H9 (cell line): Measurements from ENCODE around the gene SETDB1. TPM values are rescaled to one million over a fixed set of nuclear protein-coding genes. Genes with fewer than 3 reads are reported as not detected.

Experiments
- DNase-seq: peaks from one replicate; pipeline ENCODE4 v3.0.0-alpha.2; 2017
- H2AFZ ChIP-seq: one replicate; pipeline ENCODE4 v1.6.1; 2013; ENCODE audit warnings: mild to moderate bottlenecking, low read length, control low read depth, moderate library complexity
- H2AK5ac ChIP-seq: 2 replicates; pipeline ENCODE4 v1.6.1; 2013; ENCODE audit warnings: low read length, control low read depth, mixed read lengths; ENCODE audit not compliant: insufficient read length
- H2BK120ac ChIP-seq: one replicate; pipeline ENCODE4 v1.6.1; 2013; ENCODE audit warnings: low read depth, mild to moderate bottlenecking, low read length, control low read depth, inconsistent platforms; ENCODE audit not compliant: poor library complexity, severe bottlenecking
- H2BK12ac ChIP-seq: 2 replicates; pipeline ENCODE4 v1.6.1; 2013; ENCODE audit warnings: low read length, control low read depth, mixed read lengths, low read depth; ENCODE audit not compliant: insufficient read length
- H2BK15ac ChIP-seq: 2 replicates; pipeline ENCODE4 v1.6.1; 2013; ENCODE audit warnings: low read depth, low read length, control low read depth
- H2BK20ac ChIP-seq: one replicate; pipeline ENCODE4 v1.6.1; 2013; ENCODE audit warnings: low read depth, mild to moderate bottlenecking, low read length, control low read depth, inconsistent platforms; ENCODE audit not compliant: poor library complexity, severe bottlenecking
- H2BK5ac ChIP-seq: 2 replicates; pipeline ENCODE4 v1.6.1; 2013; ENCODE audit warnings: low read length, control low read depth, mixed read lengths; ENCODE audit not compliant: insufficient read length
- H3K14ac ChIP-seq: 2 replicates; pipeline ENCODE4 v1.6.1; 2013; ENCODE audit warnings: low read length, control low read depth; ENCODE audit not compliant: insufficient read depth
- H3K18ac ChIP-seq: 2 replicates; pipeline ENCODE4 v1.6.1; 2013; ENCODE audit warnings: low read depth, mild to moderate bottlenecking, mixed read lengths, low read length, control low read depth; ENCODE audit not compliant: insufficient read length
- H3K23ac ChIP-seq: 2 replicates; pipeline ENCODE4 v1.6.1; 2013; ENCODE audit warnings: low read length, control low read depth, mixed read lengths, low read depth; ENCODE audit not compliant: insufficient read length
- H3K23me2 ChIP-seq: 2 replicates; pipeline ENCODE4 v1.6.1; 2013; ENCODE audit warnings: low read depth, mild to moderate bottlenecking, mixed read lengths, low read length, control low read depth; ENCODE audit not compliant: insufficient read length, poor library complexity, severe bottlenecking
- H3K27ac ChIP-seq: 2 replicates; pipeline ENCODE4 v1.5.1; 2013; ENCODE audit warnings: low read length, control low read depth, mixed read lengths, low read depth; ENCODE audit not compliant: insufficient read length
- H3K27me3 ChIP-seq: 2 replicates; pipeline ENCODE4 v1.6.1; 2013; ENCODE audit warnings: low read length, control low read depth, inconsistent platforms; ENCODE audit not compliant: insufficient read depth
- H3K4ac ChIP-seq: 2 replicates; pipeline ENCODE4 v1.6.1; 2013; ENCODE audit warnings: low read depth, mild to moderate bottlenecking, control low read depth, inconsistent platforms, low read length, moderate library complexity
- H3K4me1 ChIP-seq: 2 replicates; pipeline ENCODE4 v1.6.1; 2013; ENCODE audit warnings: low read length, control low read depth, inconsistent platforms; ENCODE audit not compliant: insufficient read depth
- H3K4me2 ChIP-seq: 2 replicates; pipeline ENCODE4 v1.6.1; 2013; ENCODE audit warnings: low read length, control low read depth, mixed read lengths; ENCODE audit not compliant: insufficient read length, insufficient read depth
- H3K56ac ChIP-seq: 2 replicates; pipeline ENCODE4 v1.6.1; 2013; ENCODE audit warnings: low read depth, mild to moderate bottlenecking, mixed read lengths, low read length, control low read depth; ENCODE audit not compliant: insufficient read length
- H3K79me1 ChIP-seq: 2 replicates; pipeline ENCODE4 v1.6.1; 2013; ENCODE audit warnings: low read depth, mild to moderate bottlenecking, moderate library complexity, low read length, control low read depth, inconsistent platforms; ENCODE audit not compliant: insufficient read depth, poor library complexity, severe bottlenecking
- H3K79me2 ChIP-seq: 2 replicates; pipeline ENCODE4 v1.6.1; 2013; ENCODE audit warnings: low read length, control low read depth, inconsistent platforms; ENCODE audit not compliant: insufficient read depth
- H3K9ac ChIP-seq: 2 replicates; pipeline ENCODE4 v1.6.1; 2013; ENCODE audit warnings: low read length, control low read depth, mixed read lengths; ENCODE audit not compliant: insufficient read length; ENCODE audit errors: extremely low read depth
- H3K9me3 ChIP-seq: one replicate; pipeline ENCODE4 v1.6.1; 2013; ENCODE audit warnings: low read depth, low read length, inconsistent platforms; ENCODE audit not compliant: control insufficient read depth
- H3T11ph ChIP-seq: one replicate; pipeline ENCODE4 v1.6.1; 2013; ENCODE audit warnings: mild to moderate bottlenecking, low read length, control low read depth, inconsistent platforms
- H4K20me1 ChIP-seq: one replicate; pipeline ENCODE4 v1.6.1; 2013; ENCODE audit not compliant: control insufficient read depth, insufficient read length, insufficient read depth
- H4K5ac ChIP-seq: 2 replicates; pipeline ENCODE4 v1.6.1; 2013; ENCODE audit warnings: low read depth, mild to moderate bottlenecking, mixed read lengths, low read length, control low read depth; ENCODE audit not compliant: insufficient read length
- H4K8ac ChIP-seq: replicated peaks from 2 replicates; pipeline ENCODE4 v1.6.1; 2013; ENCODE audit warnings: low read length, control low read depth, mixed read lengths, low read depth; ENCODE audit not compliant: insufficient read length
- H4K91ac ChIP-seq: 2 replicates; pipeline ENCODE4 v1.6.1; 2013; ENCODE audit warnings: low read depth, mild to moderate bottlenecking, moderate library complexity, mixed read lengths, low read length, control low read depth; ENCODE audit not compliant: insufficient read length
- H3K27ac Mint-ChIP-seq, 3 experiments: 2 replicates in 2 of 3; 3 replicates in 1 of 3; pipeline ENCODE4 v1.8.0; 2020 to 2021; ENCODE audit warnings: mixed read lengths in 3 of 3, mild to moderate bottlenecking in 1 of 3, moderate library complexity in 1 of 3
- H3K27me3 Mint-ChIP-seq: 2 replicates; pipeline ENCODE4 v1.8.0; 2021; ENCODE audit warnings: low read depth, mild to moderate bottlenecking, moderate library complexity, mixed read lengths
- H3K36me3 Mint-ChIP-seq, 3 experiments: 2 replicates in 2 of 3; 3 replicates in 1 of 3; pipeline ENCODE4 v1.8.0; 2020 to 2021; ENCODE audit warnings: low read depth in 3 of 3, mixed read lengths in 3 of 3; ENCODE audit not compliant: insufficient read depth in 1 of 3
- H3K4me1 Mint-ChIP-seq, 2 experiments: 2 replicates each; pipeline ENCODE4 v1.8.0; 2020; ENCODE audit warnings: mixed read lengths in 2 of 2
- H3K4me3 Mint-ChIP-seq, 2 experiments: 2 replicates in 1 of 2; 3 replicates in 1 of 2; pipeline ENCODE4 v1.8.0; 2020 to 2021; ENCODE audit warnings: mild to moderate bottlenecking in 2 of 2, mixed read lengths in 2 of 2, moderate library complexity in 1 of 2
- H3K9me3 Mint-ChIP-seq, 2 experiments: 2 replicates in 1 of 2; 3 replicates in 1 of 2; pipeline ENCODE4 v1.8.0; 2020; ENCODE audit warnings: mild to moderate bottlenecking in 2 of 2, mixed read lengths in 2 of 2, moderate library complexity in 1 of 2
- CTCF ChIP-seq: fragments of 200-600 bp; sonication (generic); conservative IDR thresholded peaks from 3 replicates; pipeline ENCODE4 v1.8.0; 2021; ENCODE audit warnings: antibody characterized with exemption, mild to moderate bottlenecking
- WGBS: extraction: QIAGEN DNeasy Blood & Tissue Kit; methylation state at CpG from one replicate; pipeline ENCODE4 v1.1.7; 2013; ENCODE audit warnings: missing lambda C conversion rate, low lambda C conversion rate, mixed read lengths; ENCODE audit not compliant: insufficient read length; ENCODE audit errors: extremely low coverage; 5-methylcytosine and 5-hydroxymethylcytosine counted together
- total RNA-seq: library from RNA; stranded (reverse); gene quantifications from 2 replicates; pipeline ENCODE4 v1.2.1, GENCODE V29; 2021

The SETDB1 gene
- total RNA-seq, 1 experiment from 2014 or later = 62.1 TPM

DNA sequence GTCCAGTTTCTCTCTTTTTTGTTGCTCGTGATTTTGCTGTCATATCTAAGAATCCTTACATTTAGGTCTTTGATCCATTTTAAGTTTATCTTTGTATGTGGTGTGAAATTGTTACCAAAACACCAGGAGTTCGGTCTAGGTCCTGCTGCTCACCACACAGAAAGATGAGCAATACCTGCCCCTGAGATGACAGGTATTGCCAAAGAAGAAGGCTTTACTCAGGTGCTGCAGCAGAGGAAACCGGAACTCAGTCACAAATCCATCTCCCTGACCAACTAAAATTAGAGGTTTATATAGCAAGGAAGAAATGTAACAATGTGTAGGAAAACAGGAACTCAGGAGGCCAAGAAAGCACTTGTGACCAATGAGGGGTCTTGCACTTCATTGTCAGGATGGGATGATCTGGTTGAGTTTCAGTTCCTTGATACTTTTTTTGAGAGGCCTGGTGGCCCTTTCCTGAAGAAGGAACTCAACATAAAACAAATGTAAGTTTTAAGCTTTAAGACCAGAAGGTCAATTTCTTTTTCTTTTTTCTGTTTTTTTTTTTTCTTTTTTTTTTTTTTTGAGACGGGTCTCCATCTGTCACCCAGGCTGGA, 16.5 kb upstream of the SETDB1 start:
- Histone ChIP-seq H3K56ac (no peak overlapping the region), H3K23me2 (no peaks in the 10 kb centered on the region), H4K20me1 (no peaks in the 10 kb centered on the region), H4K8ac (no peak overlapping the region), H3T11ph (no peak overlapping the region), H3K14ac (no peak overlapping the region), H2BK5ac (no peak overlapping the region), H3K4ac (no peak overlapping the region), H3K4me1 (peaks cover 8% of the 10 kb centered on the region; the same call in 1 of the 2 replicates), H3K9me3 (no peaks in the 10 kb centered on the region), H2BK15ac (no peak overlapping the region), H2BK12ac (no peak overlapping the region), H3K4me2 (no peak overlapping the region), H2BK20ac (no peak overlapping the region), H3K79me1 (no peaks in the 10 kb centered on the region), H3K27me3 (no peaks in the 10 kb centered on the region), H4K91ac (no peak overlapping the region), H3K18ac (no peak overlapping the region), H3K9ac (no peak overlapping the region), H3K27ac (no peak overlapping the region), H3K79me2 (no peaks in the 10 kb centered on the region), H4K5ac (no peak overlapping the region), H3K23ac (no peak overlapping the region), H2AFZ (no peak overlapping the region), H2BK120ac (no peak overlapping the region), H2AK5ac (no peak overlapping the region)
- peaks cover 0 to 4% (median 0%) of the 10 kb centered on the region in 3 experiments; a peak in 2 of 7 replicates for H3K36me3 Mint-ChIP-seq
- H3K9me3 Mint-ChIP-seq = peaks cover 2 to 4% of the 10 kb centered on the region in 2 experiments; a peak in 4 of 5 replicates
- no CpG with 5 or more reads among the region's 4 CpGs for WGBS
- no peaks in the 10 kb centered on the region for H3K27me3 Mint-ChIP-seq
- DNase-seq = no peak
- no peak overlapping the region for H3K27ac Mint-ChIP-seq
- peaks cover 12 to 13% of the 10 kb centered on the region in 2 experiments for H3K4me1 Mint-ChIP-seq
- TF ChIP-seq CTCF = no peak
- H3K4me3 Mint-ChIP-seq = no peak overlapping the region
